Left lung (tissue), 10 donors: Measurements from ENCODE around the gene CAMK2N2. TPM values are rescaled to one million over a fixed set of nuclear protein-coding genes. Genes with fewer than 3 reads are reported as not detected.

Source experiments
- ATAC-seq: fragments of 200-7000 bp; cut with Tn5 transposase; one replicate; pipeline ENCODE4 v1.9.1; 2020; ENCODE audit warnings: moderate library complexity
- DNase-seq, 4 donors: peaks; one replicate each; pipeline ENCODE4 v3.0.0-alpha.2; 2013 to 2020
- H3K27ac ChIP-seq, 2 donors: fragments of 200-600 bp; sonication (generic) in 1 of 2; one replicate each; pipeline versions ENCODE4 v1.5.0 to v1.8.0; 2020 to 2021
- H3K27me3 ChIP-seq, 2 donors: fragments of 200-600 bp; sonication (generic) in 1 of 2; one replicate each; pipeline versions ENCODE4 v1.5.0 to v1.8.0; 2020 to 2021
- H3K36me3 ChIP-seq, 2 donors: fragments of 200-600 bp; sonication (generic) in 1 of 2; one replicate each; pipeline versions ENCODE4 v1.5.0 to v1.8.0; 2020 to 2021
- H3K4me1 ChIP-seq, 2 donors: fragments of 200-600 bp; one replicate each; pipeline ENCODE4 v1.8.0; 2021
- H3K4me3 ChIP-seq, 2 donors: fragments of 200-600 bp; sonication (generic) in 1 of 2; one replicate each; pipeline versions ENCODE4 v1.5.0 to v1.8.0; 2020 to 2021; ENCODE audit warnings: mild to moderate bottlenecking in 1 of 2
- H3K9me3 ChIP-seq, 2 donors: fragments of 200-600 bp; sonication (generic) in 1 of 2; one replicate each; pipeline versions ENCODE4 v1.5.0 to v1.8.0; 2020 to 2021
- intact Hi-C, 2 donors: fragments of 100-400 bp; cut with DNase I; formaldehyde crosslinking; loops; one replicate each; pipeline versions ENCODE4 v1.11.2 to v1.14.2; 2022
- polyA plus RNA-seq, 6 donors: library from polyadenylated mRNA; unstranded; fragments of 120-200 nt; gene quantifications; one replicate each; pipeline ENCODE4 v1.2.1, GENCODE V29; 2013; ENCODE audit not compliant: insufficient read length in 6 of 6
- total RNA-seq, 2 donors: library from RNA; stranded (reverse); fragmentation: NEBNext Ultra II Directional; extraction: Animal tissue kit (Norgen Biotek cat#: 25700); gene quantifications; one replicate each; pipeline ENCODE4 v1.2.1, GENCODE V29; 2021
- TF ChIP-seq, protein P1 (sequence below), 2 donors: fragments of 200-600 bp; sonication (generic) in 1 of 2; IDR thresholded peaks; one replicate each; pipeline versions ENCODE4 v1.5.0 to v1.8.0; 2021; ENCODE audit warnings: antibody characterized with exemption in 2 of 2
- donor health status: DM: no; HTN: yes; CAD: no.
- donor health status: DM: no; HTN: no; CAD: no.

The CAMK2N2 gene
- total and polyA plus RNA-seq, 8 donors: 0.10 to 1.0 (median 0.22) TPM; not detected in 1

- Histone ChIP-seq H3K9me3 (no peaks in the 10 kb centered on the region), H3K27ac (no peak overlapping the region), H3K4me1 (peaks cover 16 to 31% of the 10 kb centered on the region in 2 donors), H3K36me3 (peaks cover 0 to 15% of the 10 kb centered on the region in 2 donors), H3K4me3 (peak overlapping the region in 1 of 2 donors; percentile 47), H3K27me3 (peaks cover 22 to 70% of the 10 kb centered on the region in 2 donors)
- ATAC-seq (peak; percentile 79), DNase-seq (peak in 3 of 4 donors; percentile 34 to 85 (median 43))
- intact Hi-C loops: no loop called here
- TF ChIP-seq, protein P1, sequence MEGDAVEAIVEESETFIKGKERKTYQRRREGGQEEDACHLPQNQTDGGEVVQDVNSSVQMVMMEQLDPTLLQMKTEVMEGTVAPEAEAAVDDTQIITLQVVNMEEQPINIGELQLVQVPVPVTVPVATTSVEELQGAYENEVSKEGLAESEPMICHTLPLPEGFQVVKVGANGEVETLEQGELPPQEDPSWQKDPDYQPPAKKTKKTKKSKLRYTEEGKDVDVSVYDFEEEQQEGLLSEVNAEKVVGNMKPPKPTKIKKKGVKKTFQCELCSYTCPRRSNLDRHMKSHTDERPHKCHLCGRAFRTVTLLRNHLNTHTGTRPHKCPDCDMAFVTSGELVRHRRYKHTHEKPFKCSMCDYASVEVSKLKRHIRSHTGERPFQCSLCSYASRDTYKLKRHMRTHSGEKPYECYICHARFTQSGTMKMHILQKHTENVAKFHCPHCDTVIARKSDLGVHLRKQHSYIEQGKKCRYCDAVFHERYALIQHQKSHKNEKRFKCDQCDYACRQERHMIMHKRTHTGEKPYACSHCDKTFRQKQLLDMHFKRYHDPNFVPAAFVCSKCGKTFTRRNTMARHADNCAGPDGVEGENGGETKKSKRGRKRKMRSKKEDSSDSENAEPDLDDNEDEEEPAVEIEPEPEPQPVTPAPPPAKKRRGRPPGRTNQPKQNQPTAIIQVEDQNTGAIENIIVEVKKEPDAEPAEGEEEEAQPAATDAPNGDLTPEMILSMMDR (IDR thresholded peaks at IDR 0.05): no peak
These were observed 1.3 kb downstream of the CAMK2N2 start for GRCh38 chr3:184259878-184260723.

GRCh38 chr3:184259396-184259877 is 1.9 kb downstream of the CAMK2N2 start:
- no peak for ATAC-seq
- Histone ChIP-seq H3K36me3 (peaks cover 0 to 15% of the 10 kb centered on the region in 2 donors), H3K4me1 (peaks cover 16 to 31% of the 10 kb centered on the region in 2 donors), H3K27ac (no peak overlapping the region), H3K9me3 (no peaks in the 10 kb centered on the region), H3K27me3 (peaks cover 22 to 64% of the 10 kb centered on the region in 2 donors), H3K4me3 (no peak overlapping the region)
- intact Hi-C loops: no loop called here
- TF ChIP-seq, protein P1 (IDR thresholded peaks at IDR 0.05): no peak
- no peak for DNase-seq

- Histone ChIP-seq H3K27ac (no peak overlapping the region), H3K36me3 (peaks cover 0 to 15% of the 10 kb centered on the region in 2 donors), H3K27me3 (peaks cover 22 to 58% of the 10 kb centered on the region in 2 donors), H3K4me1 (peaks cover 16 to 31% of the 10 kb centered on the region in 2 donors), H3K9me3 (no peaks in the 10 kb centered on the region), H3K4me3 (no peak overlapping the region)
- no peak for ATAC-seq
- TF ChIP-seq, protein P1 (IDR thresholded peaks at IDR 0.05): no peak
- no peak for DNase-seq
- intact Hi-C loops: no loop called here
These were observed 2.4 kb downstream of the CAMK2N2 start for GRCh38 chr3:184258926-184259325.

GRCh38 chr3:184257083-184257915 is 4.1 kb downstream of the CAMK2N2 start:
- ATAC-seq (no peak), DNase-seq (no peak)
- Histone ChIP-seq H3K27ac (no peak overlapping the region), H3K4me1 (peaks cover 16 to 25% of the 10 kb centered on the region in 2 donors), H3K9me3 (no peaks in the 10 kb centered on the region), H3K36me3 (peaks cover 0 to 15% of the 10 kb centered on the region in 2 donors), H3K4me3 (no peak overlapping the region), H3K27me3 (peaks cover 17 to 42% of the 10 kb centered on the region in 2 donors)
- TF ChIP-seq, protein P1 (IDR thresholded peaks at IDR 0.05): no peak
- intact Hi-C loops: no loop called here
